ENCODE data around the gene CAPN2. TPM values are rescaled to one million over a fixed set of nuclear protein-coding genes. Genes with fewer than 3 reads are reported as not detected.

CAPN2 gene
- polyA plus RNA-seq, 4 donors = 182 to 211 (median 191) TPM

DNA sequence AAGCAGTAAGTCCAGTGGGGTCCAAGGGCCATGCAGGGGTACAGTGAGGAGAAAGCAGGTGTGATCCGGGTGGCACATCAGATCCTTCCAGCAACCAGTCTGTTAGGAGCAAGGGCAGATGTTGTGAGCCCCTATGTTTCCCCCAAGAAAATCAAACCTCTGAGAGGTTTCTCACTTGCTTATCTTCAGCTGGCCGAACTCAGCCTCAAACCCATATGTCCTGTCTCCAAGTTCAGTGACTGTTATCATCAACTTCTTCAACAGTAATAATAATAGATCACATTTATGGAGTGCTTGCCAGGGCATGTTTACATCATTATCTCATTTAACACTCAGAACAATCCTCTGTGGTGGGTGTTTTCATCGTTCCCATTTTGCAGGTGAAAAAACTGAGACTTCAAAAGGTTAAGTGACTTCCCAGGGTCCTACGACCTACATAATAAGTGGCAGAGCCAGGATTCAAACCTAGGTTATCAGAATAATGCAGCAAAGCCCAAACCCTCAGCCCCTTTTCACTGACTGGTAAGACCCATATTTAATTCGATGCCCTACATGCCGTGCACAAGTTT lies 3.3 kb downstream of the CAPN2 start:
- no peak for DNase-seq (ENCODE audit: low read depth in 4 of 4, low spot score in 2 of 4)

GRCh38 chr1:223716302-223716862 lies 4.0 kb downstream of the CAPN2 start:
- DNase-seq (ENCODE audit: low read depth in 4 of 4, low spot score in 2 of 4) = no peak

DNA sequence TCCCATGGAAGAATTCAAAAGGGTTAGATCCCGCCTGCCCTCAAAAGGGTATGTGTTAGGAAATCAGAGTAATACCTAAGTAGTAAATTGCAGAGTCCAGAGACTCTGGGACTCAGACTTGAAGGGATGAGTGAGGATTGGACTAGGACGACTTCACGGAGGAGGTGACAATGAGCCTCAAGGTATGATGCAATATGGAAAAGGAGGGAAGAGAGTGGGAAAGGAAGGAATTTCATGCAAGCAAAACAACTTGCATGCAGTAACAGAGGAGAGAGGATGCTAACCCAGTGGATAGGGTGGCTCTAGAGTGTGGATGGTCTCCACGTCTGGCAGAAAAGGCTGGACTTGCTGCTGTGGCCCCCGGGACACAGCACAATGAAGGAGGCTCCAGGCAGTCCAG lies 4.8 kb downstream of the CAPN2 start:
- DNase-seq (ENCODE audit: low read depth in 4 of 4, low spot score in 2 of 4) = no peak

DNA sequence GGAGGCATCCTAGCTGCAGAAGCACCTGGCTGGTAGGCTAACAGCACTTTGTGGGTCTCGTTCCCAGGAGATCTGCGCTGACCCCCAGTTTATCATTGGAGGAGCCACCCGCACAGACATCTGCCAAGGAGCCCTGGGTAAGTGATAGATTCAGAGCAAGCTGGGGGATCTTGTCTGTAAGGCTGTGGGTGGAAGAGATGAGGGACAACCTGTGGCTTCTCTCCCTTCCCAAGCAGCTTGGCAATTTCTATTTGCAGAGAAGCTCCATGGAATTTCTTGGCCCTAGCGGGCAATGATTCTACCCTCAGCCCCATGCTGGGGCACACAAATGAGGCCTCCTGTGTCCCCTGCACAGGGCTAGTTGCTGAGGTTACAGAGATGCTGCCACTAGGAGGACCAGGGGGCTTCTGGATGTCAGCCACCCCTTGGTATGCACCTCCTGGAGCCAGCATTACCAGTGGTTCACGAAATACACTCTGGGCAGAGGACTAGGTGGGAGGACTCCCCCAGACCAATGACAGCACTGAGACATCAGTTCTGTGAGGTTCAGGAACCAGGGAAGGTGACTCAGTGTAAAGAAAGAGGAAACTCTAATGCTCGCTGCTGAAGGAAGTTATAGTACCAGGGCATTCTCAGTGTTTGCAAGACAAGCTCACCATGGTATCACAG lies 5.5 kb downstream of the CAPN2 start:
- no peak for DNase-seq (ENCODE audit: low read depth in 4 of 4, low spot score in 2 of 4)

- no peak for DNase-seq (ENCODE audit: low read depth in 4 of 4, low spot score in 2 of 4)
These were observed 6.5 kb downstream of the CAPN2 start for GRCh38 chr1:223718850-223719249.

GRCh38 chr1:223720971-223721591 lies 8.7 kb downstream of the CAPN2 start:
- no peak for DNase-seq (ENCODE audit: low read depth in 4 of 4, low spot score in 2 of 4)

DNA sequence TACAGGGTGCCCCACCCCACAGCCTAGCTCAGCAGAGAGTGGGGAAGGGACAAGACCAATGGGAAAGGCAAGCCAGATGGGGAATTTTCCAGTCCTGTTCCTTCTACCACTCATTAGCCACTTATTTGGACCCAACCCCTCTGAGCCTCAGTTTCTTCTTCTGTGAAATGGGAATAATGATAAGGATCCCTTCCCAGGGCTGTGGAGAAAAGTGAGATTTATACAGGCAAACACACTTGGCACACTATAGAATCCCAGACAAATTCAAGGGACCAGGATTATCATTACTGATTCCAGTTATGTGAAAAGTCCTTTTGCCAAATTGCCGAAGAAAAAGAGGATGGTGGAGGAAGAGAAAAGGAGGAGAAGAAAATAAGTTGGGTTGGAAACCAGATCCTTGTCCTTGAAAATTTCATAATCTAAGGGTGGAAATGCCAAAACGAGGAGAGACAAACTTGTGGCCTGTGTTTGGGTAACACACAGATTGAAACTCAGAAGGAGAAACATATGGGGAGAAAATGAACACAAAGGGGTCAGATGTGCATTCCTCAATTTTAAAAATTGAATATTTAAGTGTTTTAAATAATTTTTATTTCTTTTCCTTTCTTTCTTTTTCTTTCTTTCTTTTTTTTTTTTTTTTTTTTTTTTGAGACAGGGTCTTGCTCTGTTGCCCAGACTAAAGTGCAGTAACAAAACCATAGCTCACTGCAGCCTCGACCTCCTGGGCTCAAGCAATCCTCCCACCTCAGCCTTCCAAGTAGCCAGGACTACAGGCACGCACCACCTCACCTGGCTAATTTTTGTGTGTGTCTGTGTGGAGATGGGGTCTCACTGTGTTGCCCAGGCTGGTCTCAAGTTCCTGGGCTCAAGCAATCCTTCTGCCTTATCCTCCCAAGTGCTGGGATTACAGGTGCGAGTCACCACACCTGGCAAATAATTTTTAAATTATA lies 9.6 kb downstream of the CAPN2 start:
- no peak for DNase-seq (ENCODE audit: low read depth in 4 of 4, low spot score in 2 of 4)

GRCh38 chr1:223723351-223723904 lies 11.1 kb downstream of the CAPN2 start:
- DNase-seq (ENCODE audit: low read depth in 4 of 4, low spot score in 2 of 4) = no peak

DNA sequence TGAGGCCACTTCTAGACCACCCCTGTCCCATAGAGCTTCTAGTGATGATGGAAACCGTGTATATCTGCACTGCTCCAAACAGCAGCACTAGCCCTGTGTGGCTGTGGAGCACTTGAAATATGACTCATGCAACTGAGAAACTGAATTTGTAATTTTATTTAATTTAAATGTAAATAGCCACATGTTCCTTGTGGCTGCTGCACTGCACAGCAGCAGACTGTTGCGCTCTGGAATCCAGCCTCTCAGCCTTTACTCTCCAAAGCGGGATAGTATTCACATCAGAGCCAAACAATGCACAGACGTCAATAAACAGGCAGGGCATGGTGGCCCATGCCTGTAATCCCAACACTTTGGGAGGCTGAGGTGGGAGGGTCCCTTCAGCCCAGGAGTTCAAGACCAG lies 12.0 kb downstream of the CAPN2 start:
- DNase-seq (ENCODE audit: low read depth in 4 of 4, low spot score in 2 of 4) = no peak

DNA sequence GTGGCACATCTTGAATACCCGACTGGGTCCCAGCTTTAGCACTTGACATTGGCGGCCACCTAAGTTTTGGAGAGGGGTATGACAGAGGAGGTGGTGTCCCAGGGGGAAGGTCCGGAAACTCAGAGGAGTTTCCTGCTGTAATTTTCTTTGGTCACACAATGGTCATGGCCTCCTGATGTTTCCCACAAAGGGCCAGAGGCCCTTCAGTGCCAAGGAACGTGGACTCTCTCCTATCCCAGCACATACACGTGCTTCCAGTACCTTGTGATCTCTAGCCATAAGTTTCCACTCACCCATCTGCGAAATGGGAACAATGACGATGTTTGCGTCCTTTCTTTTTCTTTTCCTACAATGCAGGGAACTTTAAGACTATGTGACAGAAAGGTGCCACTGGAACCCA lies 13.2 kb downstream of the CAPN2 start:
- DNase-seq (ENCODE audit: low read depth in 4 of 4, low spot score in 2 of 4) = no peak

- DNase-seq (ENCODE audit: low read depth in 4 of 4, low spot score in 2 of 4) = no peak
These were observed 14.2 kb downstream of the CAPN2 start for GRCh38 chr1:223726380-223727001.

DNA sequence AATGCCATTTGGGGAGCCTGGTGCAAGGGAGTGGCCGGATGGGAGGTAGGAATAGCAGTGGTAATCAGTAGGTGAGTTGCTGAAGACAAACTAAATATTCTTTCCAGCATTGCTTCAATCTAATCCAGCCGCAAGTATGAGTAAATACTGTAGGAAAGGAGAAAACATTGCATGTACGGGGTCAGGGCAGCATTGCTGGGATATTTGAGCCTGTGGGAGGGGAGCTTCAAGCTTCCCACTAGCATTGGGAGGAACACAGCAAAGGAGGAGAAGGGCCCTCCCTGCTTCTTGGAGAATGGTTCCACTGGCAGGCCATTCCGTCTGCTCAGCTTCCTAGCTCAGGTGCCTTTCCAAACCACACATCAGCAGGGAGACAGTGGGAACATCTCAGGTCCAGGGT lies 15.2 kb downstream of the CAPN2 start:
- no peak for DNase-seq (ENCODE audit: low read depth in 4 of 4, low spot score in 2 of 4)

GRCh38 chr1:223729906-223730305 lies 17.6 kb downstream of the CAPN2 start:
- no peak for DNase-seq (ENCODE audit: low read depth in 4 of 4, low spot score in 2 of 4)

DNA sequence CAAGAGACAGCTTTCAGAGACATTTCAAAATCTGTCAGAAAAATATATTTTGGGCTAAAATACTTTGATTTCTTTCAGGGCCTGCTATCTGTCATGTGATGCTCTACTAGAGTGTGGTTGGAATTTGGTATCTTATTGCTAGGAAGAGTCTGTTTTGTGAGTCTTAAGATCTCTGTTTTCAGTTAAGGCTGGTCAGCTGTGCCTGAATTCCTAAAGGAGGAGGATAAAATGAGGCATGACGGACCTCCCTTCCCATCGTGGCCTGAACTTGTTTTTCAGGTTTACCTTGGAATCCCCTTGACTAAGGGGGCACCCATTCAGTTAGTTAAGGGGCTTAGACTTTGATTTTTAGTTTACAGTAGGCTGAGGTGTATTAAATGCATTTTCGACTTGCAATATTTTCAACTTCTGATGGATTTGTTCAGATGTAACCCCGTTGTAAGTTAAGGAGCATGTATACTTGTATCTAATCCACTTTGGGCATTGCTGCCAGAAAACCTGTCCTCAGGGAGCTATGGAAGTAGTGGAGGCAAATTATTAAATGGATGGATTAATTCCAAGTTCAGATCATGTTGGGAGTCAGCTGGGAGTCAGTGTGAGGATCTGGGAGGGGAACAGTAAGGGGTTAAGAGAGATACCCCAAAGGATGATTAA lies 18.3 kb downstream of the CAPN2 start:
- peak in 1 of 4 donors; percentile 65 for DNase-seq (ENCODE audit: low read depth in 4 of 4, low spot score in 2 of 4)

DNA sequence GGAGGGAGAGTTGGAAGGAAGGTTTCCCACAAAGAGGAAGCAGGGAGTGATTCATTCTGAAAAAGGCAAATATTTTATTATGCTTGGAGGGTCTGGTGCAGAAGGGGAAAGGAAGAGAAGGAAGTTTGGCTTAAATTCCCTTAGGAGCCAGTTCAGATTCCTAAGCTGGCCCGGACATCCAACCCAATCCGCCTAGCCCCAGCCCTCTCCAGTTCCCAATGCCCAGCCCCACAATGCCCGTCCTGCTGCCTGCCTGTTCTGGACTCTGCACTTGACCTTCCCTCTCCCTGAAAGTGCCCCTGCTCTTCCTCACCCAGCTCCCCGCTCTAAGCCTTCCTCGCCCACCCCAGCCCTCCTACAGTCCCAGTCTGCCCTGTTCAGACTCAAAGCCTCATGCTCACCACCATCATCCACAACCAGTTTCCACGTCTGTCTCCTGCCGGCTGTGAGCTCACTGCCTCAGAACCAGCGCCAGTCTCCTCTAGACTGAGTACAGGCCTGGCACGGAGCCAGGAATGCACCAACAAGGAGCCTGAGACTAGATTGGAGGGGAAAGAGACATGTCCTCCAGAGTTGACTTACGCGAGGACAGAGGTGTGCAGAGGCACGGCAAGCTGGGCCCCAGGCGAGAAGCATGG lies 18.9 kb downstream of the CAPN2 start:
- no peak for DNase-seq (ENCODE audit: low read depth in 4 of 4, low spot score in 2 of 4)

DNA sequence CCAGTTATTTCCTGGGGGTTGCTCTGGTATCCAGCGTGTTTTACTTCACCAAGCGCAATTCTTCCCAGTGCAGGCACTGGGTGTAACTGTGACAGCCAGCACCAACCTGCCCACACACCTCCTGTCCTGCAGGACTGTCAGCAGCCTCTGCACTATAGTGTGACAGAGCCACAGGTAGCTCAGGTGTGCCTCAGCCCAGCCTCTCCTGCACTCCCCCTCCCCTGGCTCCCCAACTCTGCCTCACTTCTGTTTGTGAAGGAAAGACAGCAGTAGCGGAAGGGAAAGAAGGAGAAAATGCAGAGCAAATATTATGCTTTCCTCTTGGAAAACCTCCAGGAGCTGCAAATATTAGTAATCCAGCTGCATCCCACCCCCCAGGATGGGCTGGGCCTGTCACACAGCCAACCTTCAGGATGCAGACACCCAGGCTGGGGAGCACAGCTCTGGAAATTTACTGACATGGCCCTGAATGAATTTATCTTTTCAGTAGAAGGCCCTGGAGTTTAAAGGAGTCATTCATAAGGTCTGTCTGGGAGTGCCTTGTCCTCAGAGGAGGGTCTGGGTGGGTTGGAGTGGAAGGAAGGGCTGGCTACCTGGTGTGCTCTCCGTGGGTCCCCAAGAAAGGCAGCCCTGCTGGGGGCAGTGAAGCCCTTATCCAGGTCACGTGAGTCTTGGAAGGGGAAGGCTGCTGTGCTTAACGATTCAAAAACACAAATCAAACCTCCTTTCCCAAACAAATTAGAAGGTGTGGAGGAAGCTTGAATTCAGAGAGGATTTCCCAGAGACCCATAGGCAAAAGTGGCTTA lies 20.9 kb downstream of the CAPN2 start:
- DNase-seq (ENCODE audit: low read depth in 4 of 4, low spot score in 2 of 4) = no peak

GRCh38 chr1:223733898-223734852 lies 21.8 kb downstream of the CAPN2 start:
- DNase-seq (ENCODE audit: low read depth in 4 of 4, low spot score in 2 of 4) = no peak
